Measurements from ENCODE around the gene RIC8A.
A peak's percentile ranks its signal among the peaks of the same experiment; 100 is the strongest.
"Not testable (repeated sequence)": the region's sequence is repeated elsewhere in the genome, so short reads cannot be mapped to it uniquely, and the experiment has no call there.

RIC8A gene

GRCh38 chr11:207208-207862 is at the start of gene RIC8A, which contains the start of gene BET1L:
Gene RIC8A (plus strand): TSS chr11:207708. CDS start chr11:208855, 1,147 bp downstream.
Gene BET1L (minus strand): TSS chr11:207399. CDS start chr11:207321, 78 bp downstream.
- peak; percentile 92 for DNase-seq

GRCh38 chr11:180242-180641 is 27.3 kb upstream of the RIC8A start:
- not testable (repeated sequence) for DNase-seq

- not testable (repeated sequence) for DNase-seq
Observed at GRCh38 chr11:189200-189783, 18.2 kb upstream of the RIC8A start.

- DNase-seq, result not testable (repeated sequence)
Observed at GRCh38 chr11:189843-190311, 17.6 kb upstream of the RIC8A start.

GRCh38 chr11:190546-190945 is 17.0 kb upstream of the RIC8A start:
- not testable (repeated sequence) for DNase-seq

GRCh38 chr11:191490-192478 is 15.7 kb upstream of the RIC8A start:
- not testable (repeated sequence) for DNase-seq

- DNase-seq, result not testable (repeated sequence)
Observed at GRCh38 chr11:192674-193128, 14.8 kb upstream of the RIC8A start, which contains the start of gene SCGB1C1. Gene SCGB1C1 (plus strand): TSS chr11:193078. CDS start chr11:193100, 22 bp downstream.

- DNase-seq, result not testable (repeated sequence)
Observed at GRCh38 chr11:193481-193880, 14.0 kb upstream of the RIC8A start.

- DNase-seq, result no peak
Observed at GRCh38 chr11:196786-197731, 10.4 kb upstream of the RIC8A start.

GRCh38 chr11:197741-198235 is 9.7 kb upstream of the RIC8A start:
- no peak for DNase-seq

GRCh38 chr11:198236-198806 is 9.2 kb upstream of the RIC8A start:
- no peak for DNase-seq

- no peak for DNase-seq
Observed at GRCh38 chr11:199004-199581, 8.4 kb upstream of the RIC8A start.

GRCh38 chr11:199782-200181 is 7.7 kb upstream of the RIC8A start:
- no peak for DNase-seq

GRCh38 chr11:200224-201003 is 7.1 kb upstream of the RIC8A start:
- DNase-seq, result no peak

GRCh38 chr11:201966-202365 is 5.5 kb upstream of the RIC8A start:
- DNase-seq, result no peak

- DNase-seq, result no peak
Observed at GRCh38 chr11:202490-202889, 5.0 kb upstream of the RIC8A start.

GRCh38 chr11:203056-203944 is 4.2 kb upstream of the RIC8A start:
- DNase-seq, result no peak

GRCh38 chr11:203945-204586 is 3.4 kb upstream of the RIC8A start:
- DNase-seq, result no peak
